K562 (cell line): ENCODE results near the gene DIPK1B. TPM values are rescaled to one million over a fixed set of nuclear protein-coding genes. Genes with fewer than 3 reads are reported as not detected.
A peak's percentile ranks its signal among the peaks of the same experiment; 100 is the strongest.

Source experiments
- CBX5 ChIP-seq: IDR thresholded peaks from 2 replicates; pipeline ENCODE4 v1.6.1; 2014; ENCODE audit warnings: low read depth, borderline replicate concordance
- FOXM1 ChIP-seq, 2 experiments: fragments of 450-650 bp in 1 of 2; sonication (generic) in 1 of 2; formaldehyde crosslinking in 1 of 2; IDR thresholded peaks; 2 replicates each; pipeline versions ENCODE4 v1.6.1 to v1.9.0; 2017 to 2022; ENCODE audit warnings: low read depth in 2 of 2, mild to moderate bottlenecking in 2 of 2, missing genetic modification reagents in 1 of 2, moderate library complexity in 1 of 2
- KHSRP ChIP-seq: fragments of 450-650 bp; IDR thresholded peaks from 2 replicates; pipeline ENCODE4 v1.6.1; 2017
- MLLT1 ChIP-seq, 2 experiments: fragments of 450-650 bp; IDR thresholded peaks; 2 replicates each; pipeline ENCODE4 v1.6.1; 2016
- NBN ChIP-seq: fragments of 450-650 bp; IDR thresholded peaks from 2 replicates; pipeline ENCODE4 v1.6.1; 2016; ENCODE audit warnings: low read depth, mild to moderate bottlenecking
- PKNOX1 ChIP-seq: fragments of 450-650 bp; IDR thresholded peaks from 2 replicates; pipeline ENCODE4 v1.6.1; 2016
- RBFOX2 ChIP-seq: fragments of 200-400 bp; formaldehyde crosslinking; IDR thresholded peaks from 2 replicates; pipeline ENCODE4 v1.6.1; 2017; ENCODE audit warnings: low read depth, mild to moderate bottlenecking, low read length, moderate library complexity
- RBM14 ChIP-seq: fragments of 200-400 bp; formaldehyde crosslinking; IDR thresholded peaks from 2 replicates; pipeline ENCODE4 v1.6.1; 2018; ENCODE audit warnings: low read depth, mild to moderate bottlenecking, low read length, moderate library complexity, borderline replicate concordance; ENCODE audit not compliant: insufficient read depth
- RBM39 ChIP-seq: fragments of 200-400 bp; formaldehyde crosslinking; optimal IDR thresholded peaks from 2 replicates; pipeline ENCODE3; 2018; ENCODE audit warnings: low read depth, low read length
- SIRT6 ChIP-seq: IDR thresholded peaks from one replicate; pipeline ENCODE4 v1.6.1; 2012; ENCODE audit warnings: low read depth, mild to moderate bottlenecking, control low read depth, inconsistent platforms, low read length, moderate library complexity
- TCF15 ChIP-seq: fragments of 250-450 bp; sonication (Bioruptor Pico); IDR thresholded peaks from 2 replicates; pipeline ENCODE4 v1.8.0; 2022; ENCODE audit warnings: moderate library complexity, mild to moderate bottlenecking, inconsistent platforms
- TFAM ChIP-seq: fragments of 250-450 bp; sonication (Bioruptor Pico); conservative IDR thresholded peaks from 2 replicates; pipeline ENCODE4 v1.5.0; 2021; ENCODE audit warnings: mild to moderate bottlenecking, moderate library complexity
- ZBED1 ChIP-seq: IDR thresholded peaks from 2 replicates; pipeline ENCODE4 v1.6.1; 2014
- ZFP1 ChIP-seq: fragments of 450-650 bp; formaldehyde crosslinking; IDR thresholded peaks from 2 replicates; pipeline ENCODE4 v1.4.0; 2020; ENCODE audit warnings: mild to moderate bottlenecking, mixed read lengths
- ZNF212 ChIP-seq: fragments of 450-650 bp; formaldehyde crosslinking; IDR thresholded peaks from 2 replicates; pipeline ENCODE4 v1.4.0; 2020; ENCODE audit warnings: mild to moderate bottlenecking
- ZNF277 ChIP-seq: fragments of 250-450 bp; sonication (Bioruptor Pico); IDR thresholded peaks from 2 replicates; pipeline ENCODE4 v1.8.0; 2022; ENCODE audit warnings: inconsistent platforms, mild to moderate bottlenecking, moderate library complexity, borderline replicate concordance
- ZNF436 ChIP-seq: fragments of 250-450, 450-650 bp; sonication (Bioruptor Pico); formaldehyde crosslinking; IDR thresholded peaks from 2 replicates; pipeline ENCODE4 v1.7.0; 2020; ENCODE audit warnings: mild to moderate bottlenecking
- ZNF449 ChIP-seq: fragments of 250-450 bp; sonication (Bioruptor Pico); IDR thresholded peaks from 2 replicates; pipeline ENCODE4 v1.8.0; 2022; ENCODE audit warnings: moderate library complexity, mild to moderate bottlenecking, inconsistent platforms
- polyA plus RNA-seq, 8 experiments: library from polyadenylated mRNA; depleted of rRNA in 4 of 8; stranded (reverse) in 5 of 8; unstranded in 3 of 8; fragments of >200 nt; fragmentation: Nextera tagmentation in 2 of 8; fragmentation: Illumina TruSeq in 1 of 8; extraction: Ambion mirVana in 2 of 8; extraction: Trizol in 1 of 8; gene quantifications; 2 replicates each; pipeline versions ENCODE4 v1.2.1 to v1.2.3, GENCODE V29; 2011 to 2014; ENCODE audit warnings: inconsistent platforms in 1 of 8, missing spikeins in 1 of 8
- total RNA-seq, 7 experiments: library from RNA; depleted of rRNA in 6 of 7; stranded (reverse); fragments of >200 nt in 6 of 7; fragmentation: Illumina TruSeq in 2 of 7; extraction: Trizol in 2 of 7; gene quantifications; 2 replicates each; pipeline versions ENCODE4 v1.2.1 to v1.2.3, GENCODE V29; 2011 to 2021; ENCODE audit warnings: low replicate concordance in 1 of 7

The DIPK1B gene
- total and polyA plus RNA-seq, 9 of the 15 experiments (the other 6 are each of a cell fraction or from before 2014, with no cell fraction given) = 0.08 to 22.3 (median 5.9) TPM

- no peak for TF ChIP-seq ZNF277 (CRISPR knock-in tag)
- no peak for TF ChIP-seq TCF15 (CRISPR knock-in tag)
- no peak for TF ChIP-seq SIRT6
- no peak for TF ChIP-seq TFAM (CRISPR knock-in tag)
- peak; percentile 70; the same call in 1 of the 2 replicates for TF ChIP-seq ZBED1
- TF ChIP-seq FOXM1 (IDR thresholded peaks at IDR 0.05; ENCODE audit: low read depth) = peak; percentile 78
- no peak for TF ChIP-seq FOXM1 (CRISPR knock-in tag; IDR thresholded peaks at IDR 0.05; ENCODE audit: low read depth)
- TF ChIP-seq ZNF212 (CRISPR knock-in tag) = no peak
- TF ChIP-seq ZFP1 (CRISPR knock-in tag) = no peak
- TF ChIP-seq CBX5 = no peak
- peak; percentile 17 to 60; a peak in 2 of 4 replicates for TF ChIP-seq MLLT1 (IDR thresholded peaks at IDR 0.05)
- no peak for TF ChIP-seq RBM14
- TF ChIP-seq KHSRP = no peak
- TF ChIP-seq NBN = peak; percentile 63; the same call in 1 of the 2 replicates
- TF ChIP-seq ZNF449 (CRISPR knock-in tag) = no peak
- peak; percentile 42; the same call in 1 of the 2 replicates for TF ChIP-seq ZNF436
- TF ChIP-seq RBFOX2 = peak; percentile 99
- TF ChIP-seq RBM39 = no peak
- no peak for TF ChIP-seq PKNOX1
These were observed 49.5 kb upstream of the DIPK1B start, which contains the start of gene EGFL7 (continued) for GRCh38 chr9:136662656-136663581.
